T-helper 9 cell (primary cell): ENCODE measurements around the gene GREB1L.

Source experiments
- DNase-seq: peaks from one replicate; pipeline ENCODE4 v3.0.0-alpha.2; 2020

The GREB1L gene

DNA sequence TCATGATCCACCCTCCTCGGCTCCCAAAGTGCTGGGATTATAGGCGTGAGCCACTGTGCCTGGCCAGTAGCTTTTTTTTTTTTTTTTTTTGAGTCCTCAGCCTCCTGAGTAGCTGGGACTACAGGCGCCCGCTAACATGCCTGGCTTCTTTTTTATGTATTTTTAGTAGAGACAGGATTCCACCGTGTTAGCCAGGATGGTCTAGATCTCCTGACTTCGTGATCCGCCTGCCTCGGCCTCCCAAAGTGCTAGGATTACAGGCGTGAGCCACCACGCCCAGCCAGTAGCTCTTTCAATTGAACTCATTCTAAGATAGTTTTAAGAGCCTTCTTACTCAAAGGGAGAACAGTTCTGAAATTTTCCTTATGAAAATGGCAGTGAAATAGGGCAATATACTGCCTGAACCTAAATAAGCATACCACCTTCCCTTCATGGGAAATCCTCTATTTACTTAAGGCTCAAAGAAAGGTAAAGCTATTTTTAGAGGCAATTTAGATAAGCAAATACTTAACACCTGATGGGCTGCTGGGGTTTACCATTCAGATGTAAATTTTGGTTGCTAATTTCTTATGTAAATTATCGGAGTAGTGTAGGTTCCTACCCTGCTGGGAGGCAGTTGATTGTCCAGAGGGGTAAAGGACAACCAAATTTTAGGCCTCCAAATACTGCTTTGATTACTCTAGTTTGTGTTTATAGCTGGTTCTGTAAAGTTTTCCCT lies 144.7 kb downstream of the GREB1L start:
- no peak for DNase-seq

DNA sequence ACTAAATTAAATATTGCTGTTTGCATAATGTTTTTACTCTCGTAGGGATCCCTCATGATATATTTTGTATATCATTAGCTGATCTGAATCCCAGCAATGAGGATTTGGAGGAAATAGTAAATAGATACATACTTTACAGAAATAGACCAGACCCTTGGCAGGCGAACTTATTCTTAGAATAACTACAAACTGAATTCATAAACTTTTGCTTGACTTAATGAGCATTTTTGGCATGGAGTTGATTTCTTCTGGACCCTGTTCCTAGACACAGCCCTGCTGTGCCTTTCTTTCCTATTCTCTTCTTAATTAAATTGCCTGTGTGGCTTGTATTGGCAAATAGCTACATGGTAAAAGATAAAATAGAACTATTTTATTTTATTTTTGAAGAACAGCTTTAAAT lies 145.9 kb downstream of the GREB1L start:
- DNase-seq: no peak

DNA sequence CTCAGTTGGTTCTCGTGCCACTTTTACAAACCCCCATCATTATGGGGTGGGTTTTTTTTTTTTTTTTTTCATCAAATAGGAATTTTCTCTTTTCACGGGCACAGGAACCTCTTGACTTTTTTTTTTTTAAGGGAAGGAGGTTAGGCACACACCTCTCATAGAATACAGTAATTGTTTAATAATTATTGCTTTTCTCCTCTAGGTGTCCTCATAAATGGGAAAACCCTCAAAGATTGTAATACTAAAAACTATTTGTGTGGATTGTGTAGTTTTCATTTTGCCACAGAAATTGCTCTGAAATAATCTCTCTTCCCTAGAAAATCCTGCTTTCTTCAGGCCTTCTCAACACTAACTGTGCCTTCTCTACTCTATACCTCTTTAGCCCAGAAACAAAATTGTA lies 147.3 kb downstream of the GREB1L start:
- DNase-seq: no peak

DNA sequence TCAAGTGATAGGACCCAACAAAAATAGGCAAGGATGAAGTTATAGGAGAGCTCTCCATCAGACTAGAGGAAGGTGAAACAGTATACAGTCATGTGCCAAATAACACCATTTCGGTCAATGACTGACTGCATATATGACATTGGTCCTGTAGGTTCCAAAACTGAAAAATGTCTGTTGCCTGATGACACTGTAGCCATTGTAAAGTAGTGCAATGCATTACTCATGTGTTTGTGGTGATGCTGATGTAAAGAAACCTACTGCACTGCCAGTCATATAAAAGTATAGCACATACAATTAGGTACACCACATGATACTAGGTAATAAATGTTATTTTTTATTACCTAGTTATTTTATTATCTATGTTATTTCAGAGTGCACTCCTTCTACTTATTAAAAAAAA lies 147.9 kb downstream of the GREB1L start:
- DNase-seq: no peak

DNA sequence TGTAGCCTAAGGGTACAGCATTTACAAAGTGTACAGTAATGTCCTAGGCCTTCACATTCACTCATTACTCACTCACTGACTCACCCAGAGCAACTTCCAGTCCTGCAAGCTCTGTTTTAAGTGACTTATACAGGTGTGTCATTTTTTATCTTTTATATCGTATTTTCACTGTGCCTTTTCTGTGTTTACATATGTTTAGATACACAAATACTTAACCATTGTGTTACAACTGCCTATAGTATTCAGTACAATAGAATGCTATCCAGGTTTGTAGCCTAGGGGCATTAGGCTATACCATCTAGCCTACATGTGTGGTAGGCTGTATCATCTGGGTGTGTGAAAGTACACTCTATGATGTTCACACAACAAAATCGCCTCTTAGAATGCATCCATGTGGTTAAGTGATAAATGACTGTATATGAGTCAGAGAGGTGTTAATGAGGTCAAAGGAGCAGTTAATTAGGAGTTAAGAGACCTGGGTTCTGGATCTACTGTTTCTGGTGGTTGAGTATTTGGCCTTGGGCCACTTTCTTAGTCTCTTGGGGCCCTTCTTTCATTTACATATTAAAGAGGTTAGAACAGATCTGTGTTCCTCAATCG lies 149.1 kb downstream of the GREB1L start:
- DNase-seq: no peak

DNA sequence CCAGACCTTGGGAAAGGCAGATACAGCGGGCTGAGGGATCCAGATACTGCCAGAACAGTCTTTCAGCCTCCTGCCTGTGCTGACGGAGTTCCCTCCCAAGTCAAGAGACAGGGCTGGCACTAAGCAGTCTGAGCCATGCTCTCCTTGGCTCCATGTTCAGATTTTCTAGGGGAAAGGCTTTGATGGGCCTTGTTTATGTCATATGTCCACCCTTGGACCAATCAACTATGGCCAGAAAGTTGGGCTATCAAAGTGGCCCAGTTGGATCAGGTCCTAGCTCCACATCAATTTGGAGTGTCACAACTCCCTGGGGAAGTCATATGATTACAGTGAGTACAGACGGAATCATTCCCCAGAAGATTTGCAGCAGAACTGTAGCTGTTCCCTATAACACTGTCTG lies 152.0 kb downstream of the GREB1L start:
- no peak for DNase-seq

DNA sequence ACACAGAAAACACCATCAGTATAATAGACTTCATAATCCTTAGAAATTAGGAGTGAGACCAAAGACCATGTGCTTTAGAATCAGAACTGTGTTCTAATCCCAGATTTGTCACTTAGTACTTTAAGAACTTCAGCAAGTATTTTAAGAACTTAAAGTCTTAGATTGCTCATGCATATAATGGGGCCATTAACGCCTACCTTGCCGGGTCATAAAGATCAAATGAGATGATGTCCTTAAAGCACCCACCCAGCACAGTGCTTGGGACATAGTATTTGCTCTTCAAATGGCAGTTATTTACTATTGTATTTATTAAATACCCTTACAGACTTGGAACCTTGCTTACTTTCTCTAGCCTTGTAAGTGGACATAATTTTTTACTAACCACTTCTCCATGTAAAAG lies 156.1 kb downstream of the GREB1L start:
- no peak for DNase-seq

DNA sequence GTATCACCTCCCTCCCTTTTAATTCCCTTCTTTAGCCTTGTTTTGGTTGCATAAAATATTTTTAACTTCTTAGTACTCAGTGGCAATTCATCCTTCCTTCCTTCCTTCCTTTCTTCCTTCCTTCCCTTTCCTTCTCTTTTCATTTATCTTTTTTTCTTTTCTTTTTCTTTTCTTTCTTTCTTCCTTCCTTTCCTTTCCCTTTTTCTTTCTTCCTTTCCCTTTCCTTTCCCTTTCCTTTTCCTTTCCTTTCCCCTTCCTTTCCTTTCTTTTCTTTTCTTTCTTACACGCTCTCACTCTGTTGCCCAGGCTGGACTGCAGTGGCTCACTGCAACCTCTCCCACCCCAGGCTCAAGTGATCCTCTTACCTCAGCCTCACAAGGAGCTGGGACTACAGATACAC lies 160.2 kb downstream of the GREB1L start:
- DNase-seq: no peak

DNA sequence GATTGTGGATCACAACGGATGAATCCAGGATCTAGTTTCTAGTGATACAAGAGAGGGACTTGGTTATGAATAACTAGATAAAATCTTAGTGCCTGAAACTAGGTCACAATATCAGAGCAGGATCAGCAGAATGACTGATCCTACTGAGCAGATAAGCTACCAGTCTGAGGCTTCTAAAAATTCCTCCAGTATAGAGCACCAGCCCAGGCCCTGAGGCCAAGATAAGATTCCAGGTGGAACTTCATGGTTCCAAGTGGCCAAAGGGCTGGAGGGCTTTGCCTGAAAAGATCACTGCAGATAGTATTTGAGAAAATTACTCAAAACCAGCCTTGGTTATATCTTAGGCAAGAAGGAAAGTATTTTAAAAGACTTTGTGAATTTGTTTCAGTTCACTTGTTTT lies 162.4 kb downstream of the GREB1L start:
- DNase-seq: no peak

DNA sequence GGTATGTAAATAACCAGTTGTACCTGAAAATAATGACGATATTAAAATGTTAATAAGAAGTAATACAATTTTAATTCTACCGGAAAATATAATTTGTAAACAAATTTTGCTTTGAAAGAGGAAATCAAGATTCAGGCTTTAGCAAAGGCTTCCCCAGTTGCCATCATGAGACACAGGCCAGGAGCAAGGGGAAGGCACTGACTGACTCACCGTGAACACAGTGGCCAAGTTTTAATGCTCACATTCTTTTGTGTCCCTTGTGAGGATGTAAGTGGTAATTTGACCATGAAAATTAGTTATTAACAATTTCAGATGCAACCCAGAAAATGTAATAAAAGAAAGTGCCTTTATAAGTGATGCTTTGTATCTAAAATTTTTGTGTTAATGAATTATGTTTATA lies 164.1 kb downstream of the GREB1L start:
- no peak for DNase-seq

DNA sequence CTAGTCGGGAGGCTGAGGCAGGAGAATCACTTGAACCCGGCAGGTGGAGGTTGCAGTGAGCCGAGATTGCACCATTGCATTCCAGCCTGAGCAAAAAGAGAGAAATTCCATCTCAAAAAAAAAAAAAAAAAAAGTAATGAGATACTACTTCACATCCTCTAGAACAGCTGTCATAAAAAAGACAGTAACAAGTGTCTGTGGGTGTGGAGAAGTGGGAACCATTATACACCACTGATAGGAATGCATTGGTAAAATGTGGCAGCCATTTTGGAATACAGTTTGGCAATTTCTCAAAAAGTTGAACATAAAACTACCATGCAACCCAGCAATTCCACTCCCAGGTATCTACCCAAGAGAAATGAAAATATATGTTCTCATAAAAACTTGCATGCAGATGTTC lies 166.6 kb downstream of the GREB1L start:
- no peak for DNase-seq

DNA sequence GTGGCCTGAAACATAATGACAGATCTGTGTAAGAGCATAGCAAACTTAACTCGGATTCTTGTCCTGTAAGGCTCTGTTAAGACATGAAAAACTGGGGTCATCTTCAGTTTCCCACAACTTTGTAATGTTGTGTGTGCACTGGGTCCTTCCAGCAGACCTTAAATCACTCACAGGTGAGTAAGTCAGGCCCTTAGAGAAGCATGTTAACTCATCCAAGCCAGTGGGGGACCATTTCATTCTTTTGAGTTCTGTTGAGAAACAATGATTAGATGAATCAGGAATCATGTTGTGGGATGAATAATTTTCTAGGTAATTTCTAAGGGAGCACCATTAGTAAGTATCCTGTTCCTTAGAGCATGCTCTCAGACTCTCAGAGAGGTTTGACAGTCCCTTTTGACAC lies 191.4 kb downstream of the GREB1L start:
- DNase-seq: no peak

DNA sequence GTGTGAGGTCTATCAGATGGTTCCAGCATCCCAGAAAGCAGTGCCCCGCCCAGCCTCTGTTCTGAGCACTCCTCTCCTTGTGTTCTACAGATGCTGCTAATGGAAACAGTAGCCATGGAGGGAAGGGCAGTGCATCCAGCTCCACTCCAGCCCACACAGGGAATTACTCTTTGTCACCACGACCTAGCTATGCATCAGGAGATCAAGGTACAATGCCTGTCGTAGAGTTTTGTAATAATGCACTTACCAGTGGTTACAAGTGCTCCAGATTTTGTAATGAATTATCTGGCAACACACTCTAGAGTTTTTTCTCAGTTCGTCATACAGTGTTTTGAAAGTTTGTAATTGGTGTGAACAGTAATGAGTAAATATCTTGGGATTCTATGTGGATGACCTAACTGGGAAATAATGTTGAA lies 197.4 kb downstream of the GREB1L start:
- DNase-seq: no peak

DNA sequence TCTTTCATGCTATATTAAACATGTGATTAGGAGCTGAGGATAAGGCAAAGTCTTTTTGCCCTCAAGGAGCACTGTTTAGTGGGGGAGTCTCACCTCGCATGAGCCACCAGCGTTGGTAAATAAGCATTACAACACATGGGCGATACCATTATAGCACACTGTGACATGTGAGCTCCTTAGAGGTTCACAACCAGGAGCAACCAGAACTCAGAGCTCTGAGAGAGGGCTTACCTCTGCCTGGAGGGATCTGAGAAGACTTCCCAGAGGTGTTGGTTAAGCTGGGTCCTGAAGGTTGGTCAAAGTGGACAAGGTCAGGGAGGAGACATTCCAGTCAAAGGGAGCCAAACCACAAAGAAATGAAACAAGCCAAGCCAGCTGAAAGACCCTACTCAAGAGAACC lies 199.6 kb downstream of the GREB1L start:
- DNase-seq: no peak

DNA sequence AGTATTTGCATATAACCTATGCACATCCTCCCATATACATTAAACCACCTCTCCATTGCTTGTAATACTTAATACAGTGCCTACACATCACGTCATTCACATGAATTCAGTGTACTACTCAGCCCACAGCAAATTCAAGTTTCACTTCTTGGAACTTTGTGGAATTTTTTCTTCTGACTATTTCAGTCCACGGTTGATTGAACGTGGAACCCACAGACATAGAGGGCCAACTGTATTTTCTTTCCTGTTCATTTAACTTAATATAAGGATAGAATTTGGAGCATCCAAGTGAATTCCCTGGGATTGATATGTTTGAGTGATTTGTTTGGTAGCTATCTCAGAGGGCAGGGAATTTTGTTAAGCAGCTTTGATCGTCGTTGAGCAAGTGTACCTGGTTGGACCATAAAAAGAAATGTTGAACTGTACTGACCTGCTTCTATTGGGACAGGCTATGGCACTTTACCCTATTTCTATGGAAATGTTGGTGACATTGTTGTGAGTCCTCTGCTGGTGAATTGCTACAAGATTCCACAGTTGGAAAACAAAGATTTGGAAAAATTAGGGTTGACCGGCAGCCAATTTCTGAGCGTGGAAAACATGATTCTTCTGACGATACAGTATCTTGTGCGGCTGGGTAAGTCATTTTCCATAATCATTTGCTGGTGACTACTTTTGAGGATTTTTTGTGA lies 201.9 kb downstream of the GREB1L start:
- DNase-seq: no peak

DNA sequence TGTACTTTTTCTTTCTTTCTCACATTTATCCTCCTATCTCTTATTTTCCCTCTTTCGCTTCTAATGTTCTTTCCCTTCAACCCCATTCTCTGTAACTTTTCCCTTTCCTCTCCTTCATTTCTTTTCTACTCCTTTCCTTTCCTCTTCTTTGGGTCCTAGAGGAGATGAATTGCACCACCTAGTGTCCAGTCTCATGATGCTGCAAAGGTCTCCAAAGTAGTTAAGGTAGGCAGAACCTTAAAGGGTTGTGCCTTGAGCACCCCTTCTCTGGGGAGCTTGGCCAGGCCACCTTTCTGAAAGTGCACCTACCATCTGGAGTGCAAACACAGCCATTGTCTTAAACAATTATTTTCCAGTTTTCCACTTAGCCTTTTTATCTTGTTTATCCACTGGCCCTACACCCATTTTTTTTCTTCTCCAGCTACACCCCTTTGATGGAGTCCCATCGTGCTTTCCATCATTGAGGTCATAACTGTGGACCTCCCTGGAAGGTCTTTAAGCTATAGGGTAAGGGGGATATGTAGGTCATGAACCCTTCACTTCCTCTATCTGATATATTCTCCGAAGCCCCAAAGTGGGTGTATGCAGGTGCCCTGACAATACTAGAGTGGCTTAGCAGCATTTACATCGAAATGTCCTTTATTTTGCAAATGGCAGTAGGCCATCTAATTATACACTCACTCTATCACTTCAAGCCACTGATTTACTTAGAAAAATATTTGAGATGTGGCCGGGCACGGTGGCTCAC lies 202.6 kb downstream of the GREB1L start:
- DNase-seq: no peak

DNA sequence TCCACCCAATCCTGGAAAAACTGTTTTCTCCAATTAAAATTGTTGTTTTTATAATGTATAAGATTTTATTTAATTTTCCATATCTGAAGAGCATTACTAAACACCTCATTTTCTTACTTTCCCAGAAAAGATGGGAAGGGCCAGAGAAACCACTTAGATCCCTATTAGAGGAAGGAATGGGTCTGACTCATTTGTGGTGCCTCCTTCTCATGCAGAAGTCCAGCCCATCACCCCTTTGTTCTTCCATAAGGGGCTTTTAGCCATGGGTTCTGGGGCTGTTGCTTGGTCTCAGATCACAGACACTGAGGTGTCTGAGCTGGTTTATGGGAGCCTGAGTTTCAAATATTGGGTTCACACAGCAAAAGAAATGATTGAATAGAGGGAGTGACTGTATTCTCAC lies 206.3 kb downstream of the GREB1L start:
- DNase-seq: no peak

DNA sequence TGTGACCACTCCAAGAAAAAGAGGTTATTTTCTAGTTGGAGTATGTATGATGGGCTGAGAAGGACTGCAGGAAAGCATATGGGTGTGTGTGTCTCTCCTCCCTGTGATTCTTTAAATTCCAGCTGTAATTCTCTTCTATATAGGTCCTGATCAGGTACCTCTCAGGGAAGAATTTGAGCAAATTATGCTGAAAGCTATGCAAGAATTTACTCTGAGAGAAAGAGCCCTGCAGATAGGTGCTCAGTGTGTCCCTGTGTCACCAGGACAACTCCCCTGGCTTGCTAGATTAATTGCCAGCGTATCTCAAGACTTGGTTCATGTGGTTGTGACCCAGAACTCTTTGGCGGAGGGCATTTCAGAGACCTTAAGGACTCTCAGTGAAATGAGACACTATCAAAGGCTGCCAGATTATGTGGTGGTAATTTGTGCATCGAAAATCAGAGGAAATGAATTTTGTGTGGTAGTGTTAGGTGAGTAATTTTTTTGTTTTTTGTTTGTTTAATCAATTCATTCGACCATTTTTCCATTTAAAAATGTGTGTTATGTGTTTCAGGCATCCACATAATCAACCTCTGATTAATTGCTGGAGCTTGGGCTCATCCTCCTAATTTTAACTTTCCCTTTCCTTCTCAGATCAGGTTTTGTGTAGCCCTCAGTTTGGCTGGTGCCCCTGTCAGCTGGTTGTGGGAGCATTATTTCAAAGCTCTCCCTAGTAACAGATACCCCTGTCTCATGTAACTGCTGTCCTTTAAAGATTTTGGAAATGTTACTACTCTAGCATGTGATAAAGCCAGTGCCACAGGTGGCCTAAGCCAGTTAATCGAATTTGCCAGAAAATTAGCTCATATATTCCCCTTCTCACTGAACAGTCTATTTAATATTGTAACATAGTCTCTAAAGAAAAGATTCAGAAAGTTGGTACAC lies 207.6 kb downstream of the GREB1L start:
- no peak for DNase-seq

DNA sequence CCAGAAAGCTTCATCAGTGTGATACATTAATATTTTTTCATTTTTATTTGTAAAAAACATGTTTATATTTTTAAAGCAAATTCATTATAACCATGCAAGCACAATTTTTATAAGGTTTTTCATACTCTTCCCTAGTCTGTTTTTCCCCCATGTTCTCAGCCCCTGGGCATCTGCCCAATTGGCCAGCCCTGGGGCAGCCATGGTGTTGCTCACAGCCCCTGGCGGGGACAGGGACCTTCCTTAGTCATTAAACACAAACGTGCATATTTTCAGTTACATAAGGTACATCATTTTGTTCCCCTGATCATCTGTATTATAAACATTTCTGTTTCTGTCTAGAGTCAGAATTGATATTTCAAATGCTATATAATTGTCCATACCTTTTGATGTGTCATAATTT lies 208.5 kb downstream of the GREB1L start:
- DNase-seq: no peak

DNA sequence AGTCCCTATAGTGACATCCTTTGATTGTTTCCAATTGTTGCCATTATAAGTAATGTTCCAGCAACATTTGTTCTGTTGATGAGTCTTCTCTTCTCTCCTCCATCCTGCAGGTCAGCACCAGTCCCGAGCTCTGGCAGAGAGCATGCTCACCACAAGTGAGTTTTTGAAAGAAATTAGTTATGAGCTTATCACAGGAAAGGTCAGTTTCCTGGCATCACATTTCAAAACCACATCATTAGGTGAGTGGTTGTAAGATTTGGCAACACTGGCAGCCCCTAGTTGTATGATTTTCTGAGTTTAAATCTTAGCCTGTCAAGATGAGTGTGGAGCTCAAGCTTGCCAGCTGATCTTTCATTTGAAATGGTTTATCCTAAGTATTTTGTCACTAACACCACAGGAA lies 208.9 kb downstream of the GREB1L start:
- DNase-seq: no peak

DNA sequence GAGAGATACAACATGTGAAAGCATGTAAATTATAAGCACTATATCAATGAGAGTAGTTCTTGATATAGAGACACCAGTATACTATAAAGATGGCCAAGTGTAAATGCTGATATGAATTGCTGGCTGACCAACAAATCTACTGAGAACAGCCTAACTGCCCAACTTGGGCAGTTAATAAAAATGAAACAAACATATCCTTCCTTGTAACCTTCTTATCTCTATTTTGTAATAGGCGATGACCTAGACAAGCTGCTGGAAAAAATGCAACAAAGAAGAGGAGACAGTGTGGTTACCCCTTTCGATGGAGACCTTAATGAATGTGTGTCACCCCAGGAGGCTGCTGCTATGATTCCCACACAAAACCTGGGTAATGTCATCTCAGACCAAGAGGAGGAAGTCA lies 209.8 kb downstream of the GREB1L start:
- DNase-seq: no peak

DNA sequence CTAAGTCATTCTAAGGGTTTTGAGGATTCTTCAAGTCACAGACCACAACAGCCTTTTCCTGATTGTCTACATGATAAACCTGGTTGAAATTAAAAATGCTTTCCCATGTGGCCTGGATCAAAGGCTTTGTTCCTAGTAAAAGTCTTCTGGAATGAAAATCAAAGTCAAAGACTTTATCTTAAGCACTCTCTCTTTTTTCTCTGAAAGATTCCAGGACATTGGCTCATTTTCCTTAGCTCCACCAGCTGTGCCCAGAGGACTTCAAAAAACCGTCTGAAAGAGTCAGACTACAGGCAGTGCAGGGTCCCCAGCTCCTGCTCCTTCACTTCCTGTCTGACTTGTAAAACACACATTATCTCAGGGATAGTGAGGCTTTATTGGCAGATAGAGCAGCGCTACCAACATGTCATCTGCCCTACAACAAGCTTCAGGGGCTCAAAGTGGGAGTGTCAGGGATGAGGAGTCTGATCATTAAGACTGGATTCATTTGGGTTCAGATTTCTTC lies 210.3 kb downstream of the GREB1L start:
- no peak for DNase-seq
